Nephron progenitor cell (in vitro differentiated cells): ENCODE measurements around the gene POLN.

Source experiments
- DNase-seq: peaks from one replicate; pipeline ENCODE4 v3.0.0; 2021
- H3K27ac Mint-ChIP-seq: 2 replicates; pipeline ENCODE4 v1.8.0; 2021; ENCODE audit warnings: mild to moderate bottlenecking, moderate library complexity, mixed read lengths
- H3K27me3 Mint-ChIP-seq: 2 replicates; pipeline ENCODE4 v1.8.0; 2021; ENCODE audit warnings: mild to moderate bottlenecking, low read depth, mixed read lengths; ENCODE audit not compliant: poor library complexity
- H3K36me3 Mint-ChIP-seq: 2 replicates; pipeline ENCODE4 v1.8.0; 2021; ENCODE audit warnings: low read depth, mixed read lengths
- H3K4me1 Mint-ChIP-seq: 2 replicates; pipeline ENCODE4 v1.8.0; 2021; ENCODE audit warnings: mixed read lengths
- H3K4me3 Mint-ChIP-seq: 2 replicates; pipeline ENCODE4 v1.8.0; 2021; ENCODE audit warnings: mild to moderate bottlenecking, moderate library complexity, mixed read lengths
- H3K9me3 Mint-ChIP-seq: 2 replicates; pipeline ENCODE4 v1.8.0; 2021; ENCODE audit warnings: mild to moderate bottlenecking, moderate library complexity, mixed read lengths
- TF ChIP-seq, protein P1 (sequence below): fragments of 200-600 bp; sonication (generic); IDR thresholded peaks from 2 replicates; pipeline ENCODE4 v1.5.0; 2021; ENCODE audit warnings: antibody characterized with exemption

The POLN gene

DNA sequence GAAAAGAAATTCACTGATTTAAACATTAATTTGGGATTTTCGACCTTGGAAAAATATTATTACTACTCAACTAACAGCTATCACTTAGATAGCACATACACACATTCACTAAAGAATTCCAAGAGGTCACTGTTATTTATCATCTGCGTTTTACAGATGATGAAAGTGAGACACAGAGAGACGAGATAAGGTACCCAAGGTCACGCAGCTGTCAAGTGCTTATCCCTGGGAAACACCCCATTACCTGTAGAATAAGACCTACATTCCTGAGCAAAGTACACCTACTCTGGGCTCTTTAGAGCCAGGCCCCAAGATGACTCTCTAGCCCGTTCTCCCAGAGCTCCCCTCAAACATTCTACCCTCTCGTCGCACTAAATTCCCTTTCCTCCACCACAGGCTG is 48.6 kb downstream of the POLN start:
- no peaks in the 10 kb centered on the region for H3K27me3 Mint-ChIP-seq
- no peaks in the 10 kb centered on the region for H3K4me1 Mint-ChIP-seq
- TF ChIP-seq, protein P1, sequence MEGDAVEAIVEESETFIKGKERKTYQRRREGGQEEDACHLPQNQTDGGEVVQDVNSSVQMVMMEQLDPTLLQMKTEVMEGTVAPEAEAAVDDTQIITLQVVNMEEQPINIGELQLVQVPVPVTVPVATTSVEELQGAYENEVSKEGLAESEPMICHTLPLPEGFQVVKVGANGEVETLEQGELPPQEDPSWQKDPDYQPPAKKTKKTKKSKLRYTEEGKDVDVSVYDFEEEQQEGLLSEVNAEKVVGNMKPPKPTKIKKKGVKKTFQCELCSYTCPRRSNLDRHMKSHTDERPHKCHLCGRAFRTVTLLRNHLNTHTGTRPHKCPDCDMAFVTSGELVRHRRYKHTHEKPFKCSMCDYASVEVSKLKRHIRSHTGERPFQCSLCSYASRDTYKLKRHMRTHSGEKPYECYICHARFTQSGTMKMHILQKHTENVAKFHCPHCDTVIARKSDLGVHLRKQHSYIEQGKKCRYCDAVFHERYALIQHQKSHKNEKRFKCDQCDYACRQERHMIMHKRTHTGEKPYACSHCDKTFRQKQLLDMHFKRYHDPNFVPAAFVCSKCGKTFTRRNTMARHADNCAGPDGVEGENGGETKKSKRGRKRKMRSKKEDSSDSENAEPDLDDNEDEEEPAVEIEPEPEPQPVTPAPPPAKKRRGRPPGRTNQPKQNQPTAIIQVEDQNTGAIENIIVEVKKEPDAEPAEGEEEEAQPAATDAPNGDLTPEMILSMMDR: no peak
- no peak overlapping the region for H3K4me3 Mint-ChIP-seq
- H3K9me3 Mint-ChIP-seq: peaks cover 13% of the 10 kb centered on the region
- peaks cover 11% of the 10 kb centered on the region for H3K36me3 Mint-ChIP-seq
- no peak overlapping the region for H3K27ac Mint-ChIP-seq
- no peak for DNase-seq

DNA sequence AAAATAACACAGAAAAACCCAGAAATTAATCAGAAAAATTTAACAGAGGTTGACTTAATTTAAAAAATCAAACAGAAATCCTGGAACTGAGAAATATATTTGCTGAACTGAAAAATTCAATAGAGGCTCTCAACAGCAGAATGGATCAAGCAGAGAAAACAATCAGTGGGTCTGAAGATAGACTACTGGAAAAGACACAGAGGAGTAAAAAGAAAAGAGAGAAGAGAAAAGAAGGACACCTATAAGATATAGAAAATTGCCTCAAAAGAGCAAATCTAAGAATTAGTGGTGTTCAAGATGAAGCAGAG is 55.1 kb downstream of the POLN start:
- Mint-ChIP-seq H3K4me1 (no peaks in the 10 kb centered on the region), H3K27me3 (no peaks in the 10 kb centered on the region), H3K27ac (no peak overlapping the region), H3K9me3 (peaks cover 54% of the 10 kb centered on the region), H3K36me3 (peaks cover 29% of the 10 kb centered on the region), H3K4me3 (no peak overlapping the region)
- DNase-seq: no peak
- TF ChIP-seq, protein P1: no peak

DNA sequence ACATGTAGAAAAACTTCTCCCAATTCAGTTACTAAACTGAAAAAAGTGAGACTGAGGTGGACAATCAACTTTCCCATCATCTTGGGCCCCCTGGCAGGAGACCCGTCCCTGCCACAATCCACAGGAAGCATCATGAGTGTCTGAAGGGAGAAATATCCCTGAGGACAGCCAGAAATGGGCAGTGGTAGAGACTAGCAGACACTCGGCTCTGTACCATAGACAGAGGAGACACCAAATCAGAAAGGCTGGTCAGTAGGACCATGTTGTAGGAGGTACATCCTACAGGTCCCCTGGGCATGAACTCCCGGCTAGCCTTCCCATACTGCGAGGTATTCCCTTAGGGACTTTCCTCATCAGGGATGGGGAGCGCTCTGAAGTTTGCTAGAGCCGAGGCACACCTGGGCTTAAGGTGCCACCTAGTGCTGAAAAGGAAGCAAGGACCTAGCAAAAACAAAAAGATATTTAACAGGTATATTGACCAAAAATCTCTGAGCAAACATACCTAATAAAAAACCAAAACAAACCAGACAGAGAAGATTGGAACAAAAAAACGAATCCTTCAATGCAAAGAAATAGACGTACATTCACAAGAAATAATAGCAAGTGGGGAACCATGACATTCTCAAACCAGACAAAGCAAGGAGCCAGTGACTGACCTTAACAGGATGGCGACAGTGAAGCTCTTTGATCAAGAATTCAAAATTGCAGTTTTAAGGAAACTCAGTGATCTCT is 55.6 kb downstream of the POLN start:
- H3K27ac Mint-ChIP-seq: no peak overlapping the region
- H3K4me1 Mint-ChIP-seq: no peaks in the 10 kb centered on the region
- H3K36me3 Mint-ChIP-seq: peaks cover 29% of the 10 kb centered on the region
- DNase-seq: peak; percentile 10
- peaks cover 59% of the 10 kb centered on the region for H3K9me3 Mint-ChIP-seq
- H3K4me3 Mint-ChIP-seq: no peak overlapping the region
- H3K27me3 Mint-ChIP-seq: no peaks in the 10 kb centered on the region
- TF ChIP-seq, protein P1: peak; percentile 28

DNA sequence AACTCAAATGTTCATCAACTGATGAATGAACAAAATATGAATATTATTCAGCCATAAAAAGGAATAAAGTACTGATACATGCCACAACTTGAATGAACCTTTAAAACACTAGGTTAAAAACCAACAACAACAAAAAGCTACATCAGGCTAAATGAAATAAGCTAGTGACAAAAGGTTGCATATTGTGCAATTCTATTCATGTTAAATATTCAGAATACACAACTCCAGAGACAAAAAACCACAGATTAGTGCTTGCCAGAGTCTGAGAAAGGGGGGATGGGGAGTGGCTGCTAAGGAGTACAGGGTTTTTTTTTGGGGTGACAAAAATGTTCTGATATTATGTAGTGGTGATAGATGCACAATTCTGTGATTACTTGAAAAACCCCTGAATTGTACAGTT is 58.5 kb downstream of the POLN start:
- Mint-ChIP-seq H3K27me3 (no peaks in the 10 kb centered on the region), H3K4me3 (no peak overlapping the region), H3K4me1 (no peaks in the 10 kb centered on the region), H3K9me3 (peaks cover 51% of the 10 kb centered on the region), H3K27ac (no peak overlapping the region), H3K36me3 (peaks cover 25% of the 10 kb centered on the region)
- TF ChIP-seq, protein P1: no peak
- DNase-seq: no peak

DNA sequence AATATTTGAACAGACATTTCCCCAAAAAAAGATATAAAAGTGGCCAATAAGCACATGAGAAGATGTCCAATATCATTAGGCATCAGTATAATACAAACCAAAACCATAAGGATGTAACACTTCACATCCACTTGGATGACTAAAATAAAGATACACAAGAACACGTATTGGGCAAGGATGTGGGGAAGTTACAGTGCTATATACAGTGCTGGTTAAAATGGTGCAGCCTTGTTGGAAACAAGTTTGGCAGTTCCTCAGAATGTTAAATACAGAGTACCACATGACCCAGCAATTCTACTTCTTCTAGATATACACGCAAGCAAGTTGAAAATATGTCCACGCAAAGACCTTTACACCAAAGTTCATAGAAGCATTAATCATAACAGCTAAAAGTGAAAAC is 58.9 kb downstream of the POLN start:
- H3K27ac Mint-ChIP-seq: no peak overlapping the region
- no peak overlapping the region for H3K4me3 Mint-ChIP-seq
- H3K9me3 Mint-ChIP-seq: peaks cover 49% of the 10 kb centered on the region
- no peaks in the 10 kb centered on the region for H3K4me1 Mint-ChIP-seq
- H3K36me3 Mint-ChIP-seq: peaks cover 25% of the 10 kb centered on the region
- no peak for DNase-seq
- TF ChIP-seq, protein P1: no peak
- no peaks in the 10 kb centered on the region for H3K27me3 Mint-ChIP-seq

DNA sequence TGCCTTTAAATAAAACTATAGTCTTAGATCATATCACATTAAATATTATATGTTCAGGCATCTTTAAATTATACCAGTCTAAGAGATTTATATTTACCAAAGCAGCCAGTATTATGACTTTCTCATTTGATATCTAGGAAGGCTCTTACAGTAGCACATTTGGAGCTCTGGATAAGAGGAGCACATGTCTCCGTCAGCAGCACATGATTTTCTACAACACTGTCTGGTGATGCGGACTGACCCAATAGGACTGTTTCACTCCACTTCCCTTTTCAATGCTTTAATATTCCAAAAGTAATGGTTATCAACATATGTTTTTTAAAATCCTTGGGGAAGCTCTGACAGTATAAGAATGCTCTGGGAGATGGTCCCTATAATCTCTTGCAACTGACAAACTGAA is 61.5 kb downstream of the POLN start:
- TF ChIP-seq, protein P1: no peak
- Mint-ChIP-seq H3K4me3 (no peak overlapping the region), H3K9me3 (peaks cover 27% of the 10 kb centered on the region)

More for the DNA sequence above, 61.5 kb downstream of the POLN start:
- Mint-ChIP-seq H3K4me1 (no peaks in the 10 kb centered on the region), H3K27me3 (no peaks in the 10 kb centered on the region), H3K36me3 (peaks cover 8% of the 10 kb centered on the region), H3K27ac (no peak overlapping the region)
- DNase-seq: no peak
